ENCODE results near the gene NKX1-2. TPM values are rescaled to one million over a fixed set of nuclear protein-coding genes. Genes with fewer than 3 reads are reported as not detected.

The NKX1-2 gene
- total RNA-seq, 2 experiments from 2014 or later, result not detected

GRCh38 chr10:124409696-124410095 is 40.1 kb downstream of the NKX1-2 start:
- Mint-ChIP-seq H3K27ac (no peak overlapping the region), H3K9me3 (ENCODE audit: low read depth) (no peaks in the 10 kb centered on the region), H3K36me3 (ENCODE audit: low read depth) (peaks cover 22% of the 10 kb centered on the region), H3K4me3 (no peak overlapping the region), H3K4me1 (no peaks in the 10 kb centered on the region), H3K27me3 (no peaks in the 10 kb centered on the region)
- DNase-seq (no peak), ATAC-seq (no peak)
- POLR2A ChIA-PET, result no interaction called here
- CTCF ChIA-PET, result interaction anchor here (1.1 kb wide), 1 partner anchor 21 kb away, joined by 4 read pairs; no protein-coding TSS in a partner anchor
- intact Hi-C loops (cut with DNase I, micrococcal nuclease), result loop anchor here in 1 of 2 experiments (10.0 kb wide), 1 partner anchor 1405 kb away; the partner anchor contains the start of genes ACADSB and IKZF5

GRCh38 chr10:124408357-124408756 is 41.5 kb downstream of the NKX1-2 start:
- no peaks in the 10 kb centered on the region for H3K27me3 Mint-ChIP-seq
- ChIA-PET POLR2A (no interaction called here), CTCF (interaction anchor here (1.0 to 2.0 kb wide), 3 partner anchors 9 to 19 kb away, joined by 3 to 6 read pairs (median 3); no protein-coding TSS in a partner anchor)
- intact Hi-C loops (cut with DNase I, micrococcal nuclease), result no loop called here
- H3K36me3 Mint-ChIP-seq (ENCODE audit: low read depth), result peaks cover 27% of the 10 kb centered on the region
- H3K4me1 Mint-ChIP-seq, result peaks cover 6% of the 10 kb centered on the region
- H3K9me3 Mint-ChIP-seq (ENCODE audit: low read depth), result no peaks in the 10 kb centered on the region
- H3K27ac Mint-ChIP-seq, result no peak overlapping the region
- H3K4me3 Mint-ChIP-seq, result no peak overlapping the region
- DNase-seq, result no peak
- no peak for ATAC-seq

GRCh38 chr10:124407456-124407855 is 42.4 kb downstream of the NKX1-2 start:
- Mint-ChIP-seq H3K9me3 (ENCODE audit: low read depth) (no peaks in the 10 kb centered on the region), H3K4me1 (peaks cover 8% of the 10 kb centered on the region), H3K27me3 (no peaks in the 10 kb centered on the region), H3K27ac (no peak overlapping the region), H3K4me3 (no peak overlapping the region), H3K36me3 (ENCODE audit: low read depth) (peaks cover 34% of the 10 kb centered on the region)
- ChIA-PET CTCF (interaction anchor here (1.0 to 2.0 kb wide), 2 partner anchors 10 to 19 kb away, joined by 3 to 6 read pairs; no protein-coding TSS in a partner anchor), POLR2A (no interaction called here)
- ATAC-seq (no peak), DNase-seq (no peak)
- intact Hi-C loops (cut with DNase I, micrococcal nuclease), result no loop called here

- ATAC-seq (peak; percentile 100), DNase-seq (peak; percentile 27)
- ChIA-PET POLR2A (interaction anchor here (0.5 to 0.9 kb wide), 2 partner anchors 9 to 15 kb away, joined by 3 read pairs; partner anchors contain the start of gene OAT), CTCF (interaction anchor here (0.7 to 2.7 kb wide), 12 partner anchors 9 to 408 kb away, joined by 3 to 28 read pairs (median 7); partner anchors contain the start of gene OAT)
- intact Hi-C loops (cut with DNase I, micrococcal nuclease), result loop anchor here (1.0 to 5.0 kb wide), 4 partner anchors 14 to 821 kb away; partner anchors contain the start of gene OAT (in 1 of the 2)
- H3K4me1 Mint-ChIP-seq, result peaks cover 8% of the 10 kb centered on the region
- peaks cover 28% of the 10 kb centered on the region for H3K36me3 Mint-ChIP-seq (ENCODE audit: low read depth)
- no peaks in the 10 kb centered on the region for H3K9me3 Mint-ChIP-seq (ENCODE audit: low read depth)
- H3K27me3 Mint-ChIP-seq, result no peaks in the 10 kb centered on the region
- peak overlapping the region; percentile 16 for H3K27ac Mint-ChIP-seq
- no peak overlapping the region for H3K4me3 Mint-ChIP-seq
These were observed 46.3 kb downstream of the NKX1-2 start for GRCh38 chr10:124403548-124403947.

- intact Hi-C loops (cut with DNase I, micrococcal nuclease), result loop anchor here in 1 of 2 experiments (5.0 kb wide), 1 partner anchor 820 kb away; no protein-coding TSS in a partner anchor
- ChIA-PET POLR2A (no interaction called here), CTCF (interaction anchor here (0.7 to 1.2 kb wide), 3 partner anchors 13 to 820 kb away, joined by 4 read pairs; no protein-coding TSS in a partner anchor)
- DNase-seq, result no peak
- Mint-ChIP-seq H3K9me3 (ENCODE audit: low read depth) (no peaks in the 10 kb centered on the region), H3K4me3 (no peak overlapping the region), H3K4me1 (peaks cover 8% of the 10 kb centered on the region), H3K27me3 (no peaks in the 10 kb centered on the region), H3K36me3 (ENCODE audit: low read depth) (peaks cover 23% of the 10 kb centered on the region), H3K27ac (no peak overlapping the region)
- no peak for ATAC-seq
These were observed 47.6 kb downstream of the NKX1-2 start for GRCh38 chr10:124402273-124402672.

- no peak overlapping the region for H3K27ac Mint-ChIP-seq
- ATAC-seq (no peak), DNase-seq (no peak)
- H3K4me1 Mint-ChIP-seq, result peaks cover 8% of the 10 kb centered on the region
- intact Hi-C loops (cut with DNase I, micrococcal nuclease), result loop anchor here in 1 of 2 experiments (5.0 kb wide), 1 partner anchor 819 kb away; no protein-coding TSS in a partner anchor
- ChIA-PET POLR2A (no interaction called here), CTCF (interaction anchor here (0.7 to 1.2 kb wide), 3 partner anchors 12 to 819 kb away, joined by 4 read pairs; no protein-coding TSS in a partner anchor)
- H3K9me3 Mint-ChIP-seq (ENCODE audit: low read depth), result no peaks in the 10 kb centered on the region
- H3K27me3 Mint-ChIP-seq, result no peaks in the 10 kb centered on the region
- peaks cover 20% of the 10 kb centered on the region for H3K36me3 Mint-ChIP-seq (ENCODE audit: low read depth)
- H3K4me3 Mint-ChIP-seq, result no peak overlapping the region
These were observed 48.2 kb downstream of the NKX1-2 start for GRCh38 chr10:124401633-124402032.

Other genes starting within 250 kb of the NKX1-2 start
- gene OAT, start 31.1 kb downstream of the NKX1-2 start, total RNA-seq, result 10 to 100 TPM; 36.5 to 39.6 TPM
- gene LHPP, start 11.8 kb upstream of the NKX1-2 start, total RNA-seq, result 10 to 100 TPM; 11.5 to 14.0 TPM